ENCODE data around the gene MAP3K4.
"Not testable (repeated sequence)": the region's sequence is repeated elsewhere in the genome, so short reads cannot be mapped to it uniquely, and the experiment has no call there.

Gene MAP3K4

DNA sequence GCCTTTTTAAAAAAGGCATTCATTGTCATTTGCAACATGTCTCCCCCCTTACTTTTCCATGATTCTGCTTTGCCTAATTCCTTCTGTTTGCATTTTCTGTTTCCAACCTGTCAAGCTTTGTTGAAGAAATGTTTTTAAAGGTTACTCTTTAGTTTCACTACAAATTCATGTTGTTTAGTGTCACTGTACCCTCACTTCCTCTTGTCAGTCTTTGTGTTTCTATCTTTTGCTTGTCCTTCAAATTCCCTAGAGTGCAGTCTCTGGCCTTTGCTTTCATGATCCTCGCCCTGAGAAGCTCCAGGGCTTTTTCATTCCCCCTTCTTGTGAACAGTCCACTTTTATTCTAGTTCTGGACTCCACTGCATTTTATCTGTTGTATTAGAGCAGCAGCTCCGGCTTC is 90.6 kb downstream of the MAP3K4 start:
- no peak for DNase-seq (ENCODE audit: low spot score)

DNA sequence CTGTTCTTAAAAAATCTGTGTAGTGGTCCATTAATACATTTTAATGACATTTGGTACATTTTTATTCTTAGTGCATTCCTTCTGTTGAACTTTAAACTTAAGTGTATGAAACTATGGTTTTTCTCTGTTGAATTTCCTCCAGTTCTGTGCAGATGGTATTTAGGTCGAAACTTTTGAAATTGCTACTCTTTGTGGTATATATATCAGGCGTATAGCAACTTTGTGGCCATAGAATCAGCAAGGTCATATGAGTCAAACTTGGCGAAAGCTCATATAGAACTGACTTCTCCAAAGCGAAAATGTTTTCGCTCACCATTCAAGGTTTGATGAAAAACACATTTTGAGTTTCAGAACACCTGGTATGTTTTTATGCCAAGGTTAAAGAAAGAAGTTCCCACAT is 93.7 kb downstream of the MAP3K4 start:
- DNase-seq (ENCODE audit: low spot score): no peak

DNA sequence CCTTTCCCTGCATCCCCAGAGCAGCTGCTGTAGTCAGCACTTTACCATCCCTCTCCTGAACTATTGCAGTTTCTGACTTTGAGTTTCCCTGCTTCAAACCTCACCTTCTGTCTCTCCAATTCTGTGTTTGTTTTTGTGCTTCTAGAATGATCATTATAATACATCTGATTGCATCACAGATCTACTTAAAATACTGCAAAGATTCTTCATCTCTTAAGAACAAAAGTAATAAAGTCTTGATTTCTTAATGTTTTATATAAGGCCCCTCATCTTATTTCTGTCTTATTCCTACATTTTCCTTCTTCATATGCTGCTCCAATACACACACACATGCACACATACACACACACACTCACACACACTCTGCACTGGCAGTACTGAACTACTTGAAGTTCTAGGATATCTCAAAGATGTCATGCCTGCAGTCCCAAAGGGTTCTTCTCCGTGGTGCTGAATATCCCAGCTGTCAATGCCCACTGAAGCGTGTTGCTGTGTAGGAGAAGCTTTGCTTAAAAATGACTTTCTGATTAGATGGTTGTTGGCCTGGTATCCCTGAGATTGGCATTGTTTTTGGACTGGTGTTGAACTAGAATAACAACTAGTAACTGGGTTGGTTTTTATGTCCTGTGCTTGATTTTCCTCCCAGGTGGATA is 97.2 kb downstream of the MAP3K4 start:
- no peak for DNase-seq (ENCODE audit: low spot score)

GRCh38 chr6:161091151-161091550 is 99.6 kb downstream of the MAP3K4 start:
- DNase-seq (ENCODE audit: low spot score): no peak

- DNase-seq (ENCODE audit: low spot score): no peak
Observed at GRCh38 chr6:161091972-161092701, 100.6 kb downstream of the MAP3K4 start.

DNA sequence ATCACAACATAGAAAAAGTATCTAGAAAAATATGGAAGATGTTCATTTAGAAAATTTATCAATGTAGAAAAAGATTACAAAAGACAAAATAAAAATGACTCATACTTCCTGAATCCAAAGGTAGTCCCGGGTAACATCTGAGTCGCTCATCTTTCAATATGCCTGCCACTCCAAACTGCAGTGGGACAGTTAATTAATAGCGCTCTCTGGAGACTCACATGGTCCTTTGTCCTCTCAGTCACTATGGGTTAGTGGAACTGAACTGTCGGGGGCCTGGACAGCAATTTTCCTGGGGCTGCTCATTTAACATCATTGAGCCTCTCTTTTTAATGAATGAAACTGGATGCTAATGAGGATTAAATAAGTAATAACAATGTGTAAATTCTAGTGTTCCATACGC is 103.4 kb downstream of the MAP3K4 start:
- DNase-seq (ENCODE audit: low spot score): no peak

DNA sequence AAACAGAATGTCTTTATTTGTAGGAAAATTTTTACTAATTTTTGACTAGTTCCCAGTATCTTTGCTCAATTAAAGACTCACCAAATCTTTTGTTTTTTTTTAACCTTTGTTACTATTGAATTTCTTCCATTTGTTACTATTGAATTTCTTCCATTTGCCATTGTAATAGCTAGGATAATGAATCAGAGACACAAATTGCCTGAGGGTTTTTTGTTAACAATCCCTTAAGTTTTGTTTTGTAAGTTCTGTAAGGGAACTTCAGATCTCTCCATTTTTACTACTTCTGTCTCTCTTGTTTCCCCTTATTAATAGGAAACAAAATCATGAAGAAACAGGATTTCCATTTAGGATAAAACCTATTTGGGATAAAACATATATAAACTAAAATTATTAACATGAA is 104.3 kb downstream of the MAP3K4 start:
- DNase-seq (ENCODE audit: low spot score): no peak

- no peak for DNase-seq (ENCODE audit: low spot score)
Observed at GRCh38 chr6:161100072-161100471, 108.5 kb downstream of the MAP3K4 start.

DNA sequence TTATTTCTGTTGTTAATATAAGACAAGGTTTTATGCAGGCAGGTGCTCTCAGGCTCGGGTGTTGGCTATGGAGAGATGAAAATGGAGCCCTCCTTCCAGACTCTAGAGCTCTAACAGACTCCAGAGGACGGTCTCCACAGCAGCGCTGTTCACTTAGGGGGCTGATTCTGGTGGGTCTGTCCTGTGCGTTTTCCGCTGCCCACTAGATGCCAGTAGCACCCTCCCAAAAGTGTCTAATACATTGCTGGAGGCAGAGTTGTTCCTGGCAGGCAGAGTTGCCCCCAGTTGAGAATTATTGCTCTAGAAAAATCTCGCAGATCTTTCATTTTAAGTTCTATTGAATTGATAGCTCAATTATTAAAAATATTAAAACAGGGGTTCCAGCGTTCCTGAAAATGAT is 109.9 kb downstream of the MAP3K4 start:
- no peak for DNase-seq (ENCODE audit: low spot score)

DNA sequence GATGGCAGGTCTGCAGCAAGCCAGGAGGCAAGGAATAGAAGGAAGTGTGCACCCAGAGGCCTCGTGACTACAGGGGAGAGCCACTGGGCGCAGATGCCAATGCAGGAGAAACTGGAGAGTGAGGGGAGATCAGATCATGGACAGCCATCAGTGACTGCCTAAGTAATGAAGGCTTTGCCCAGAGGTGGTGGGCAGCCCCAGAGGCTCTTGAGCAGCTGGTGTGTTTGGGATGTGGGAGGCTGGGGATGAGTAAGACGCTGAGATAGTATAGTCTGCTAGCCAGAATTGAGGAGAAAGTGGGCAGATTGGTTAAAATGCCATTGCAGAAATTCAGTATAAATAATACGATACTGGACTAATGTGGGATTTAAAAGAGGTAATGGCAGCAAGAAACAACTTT is 111.9 kb downstream of the MAP3K4 start:
- DNase-seq (ENCODE audit: low spot score): no peak

- DNase-seq (ENCODE audit: low spot score): no peak
Observed at GRCh38 chr6:161104966-161105365, 113.4 kb downstream of the MAP3K4 start.

- DNase-seq (ENCODE audit: low spot score): no peak
Observed at GRCh38 chr6:161105408-161105807, 113.8 kb downstream of the MAP3K4 start.

DNA sequence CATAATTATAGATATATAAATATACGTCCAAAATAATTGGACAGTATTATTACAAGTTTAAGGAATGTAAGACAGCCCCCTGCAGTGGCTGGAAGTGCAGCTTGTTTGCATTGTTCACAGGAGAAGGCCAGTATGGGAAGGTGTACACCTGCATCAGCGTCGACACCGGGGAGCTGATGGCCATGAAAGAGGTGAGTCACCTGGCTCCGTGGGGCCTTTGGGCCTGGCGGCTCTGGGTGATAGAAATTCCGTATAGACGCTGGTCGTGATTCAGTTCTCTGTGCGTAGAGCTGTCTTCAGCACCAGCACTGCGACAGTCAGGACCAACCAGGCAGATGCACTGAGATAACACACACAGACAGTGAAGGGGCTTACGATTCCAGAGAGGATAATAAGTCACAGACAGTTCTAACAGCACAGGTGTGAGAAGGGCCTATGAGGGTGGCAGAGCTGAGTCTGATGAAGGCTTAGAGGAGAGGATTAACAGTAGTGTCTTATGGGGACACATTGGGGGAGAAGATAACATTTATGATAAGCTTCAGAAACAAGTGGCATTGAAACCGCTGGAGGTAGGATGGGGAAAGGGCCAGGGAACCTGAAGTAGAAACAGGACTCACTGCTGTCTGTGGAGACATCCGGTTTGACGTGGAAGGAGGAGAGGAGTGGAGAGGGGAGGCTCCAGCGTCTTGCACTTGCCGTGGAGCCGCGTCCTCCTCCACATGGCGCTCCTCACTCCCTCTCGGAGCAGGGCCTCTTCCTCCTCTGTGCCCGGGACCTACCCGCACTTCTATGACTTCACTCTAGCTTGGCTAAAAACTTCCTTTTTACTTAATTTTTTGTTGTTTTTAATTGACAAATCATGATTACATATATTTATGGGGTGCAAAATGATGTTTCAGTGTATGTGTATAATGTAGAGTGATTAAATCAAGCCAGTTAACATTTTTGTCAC is 116.5 kb downstream of the MAP3K4 start:
- DNase-seq (ENCODE audit: low spot score): no peak

DNA sequence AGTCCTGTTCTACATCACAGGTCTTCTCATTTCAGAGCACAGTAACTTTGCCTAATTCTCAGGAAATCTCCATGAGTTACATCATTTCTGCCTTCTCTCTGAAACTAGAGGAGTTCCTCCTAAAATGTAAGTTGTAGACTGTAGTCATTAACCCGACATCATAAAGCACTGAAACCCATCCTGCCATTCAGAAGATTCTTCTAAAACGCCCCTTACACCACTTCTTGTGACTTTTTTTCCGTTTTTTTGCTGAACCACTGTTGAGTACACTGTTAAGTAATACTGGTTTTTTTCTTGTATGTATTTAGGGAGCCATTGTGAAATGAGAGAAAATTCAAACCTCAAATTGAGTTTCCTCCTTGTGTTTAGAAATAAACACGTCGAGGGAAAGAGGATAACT is 117.3 kb downstream of the MAP3K4 start:
- DNase-seq (ENCODE audit: low spot score): no peak

DNA sequence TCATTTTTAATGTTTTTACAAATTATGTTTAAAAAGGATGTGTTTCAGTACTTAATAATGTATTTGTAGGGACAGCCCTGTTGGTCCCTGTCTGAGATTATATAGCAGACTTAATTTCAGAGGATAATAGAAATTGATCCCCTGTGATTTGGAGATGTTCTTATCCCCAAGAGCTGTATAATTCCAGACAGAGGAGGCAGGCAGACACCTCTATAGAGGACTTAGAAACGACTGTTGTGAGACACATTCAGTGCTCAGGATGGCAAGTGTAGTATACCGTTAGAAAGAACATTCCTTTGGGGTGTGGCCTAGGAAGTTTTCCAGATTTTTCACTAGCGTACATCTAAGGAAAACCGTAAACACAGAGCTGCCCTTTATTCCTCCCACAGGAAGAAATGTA is 117.8 kb downstream of the MAP3K4 start:
- DNase-seq (ENCODE audit: low spot score): no peak

GRCh38 chr6:161110028-161110779 is 118.6 kb downstream of the MAP3K4 start:
- no peak for DNase-seq (ENCODE audit: low spot score)

GRCh38 chr6:161111261-161111660 is 119.7 kb downstream of the MAP3K4 start:
- DNase-seq (ENCODE audit: low spot score): no peak

GRCh38 chr6:161115468-161115867 is 123.9 kb downstream of the MAP3K4 start:
- no peak for DNase-seq (ENCODE audit: low spot score)

- no peak for DNase-seq (ENCODE audit: low spot score)
Observed at GRCh38 chr6:161116554-161116953, 125.0 kb downstream of the MAP3K4 start.

- DNase-seq (ENCODE audit: low spot score): no peak
Observed at GRCh38 chr6:161117308-161117707, 125.7 kb downstream of the MAP3K4 start.

DNA sequence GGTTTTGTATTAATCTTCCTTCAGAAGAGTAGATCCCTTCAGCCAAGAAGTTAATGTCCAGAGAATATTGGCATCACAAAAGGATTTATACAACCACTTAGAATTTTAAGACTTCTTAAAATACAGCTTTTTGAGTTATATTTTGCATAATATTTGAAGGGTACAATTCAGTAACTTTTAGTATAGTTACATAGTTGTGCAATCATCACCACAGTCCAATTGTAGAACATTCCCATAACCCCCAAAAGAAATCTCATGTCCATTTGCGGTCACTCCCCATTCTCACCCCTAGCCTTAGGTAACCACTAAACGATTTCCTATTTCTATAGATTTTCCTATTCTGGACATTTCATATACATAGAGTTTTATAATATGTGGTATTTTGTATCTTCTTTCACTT is 126.4 kb downstream of the MAP3K4 start:
- no peak for DNase-seq (ENCODE audit: low spot score)

DNA sequence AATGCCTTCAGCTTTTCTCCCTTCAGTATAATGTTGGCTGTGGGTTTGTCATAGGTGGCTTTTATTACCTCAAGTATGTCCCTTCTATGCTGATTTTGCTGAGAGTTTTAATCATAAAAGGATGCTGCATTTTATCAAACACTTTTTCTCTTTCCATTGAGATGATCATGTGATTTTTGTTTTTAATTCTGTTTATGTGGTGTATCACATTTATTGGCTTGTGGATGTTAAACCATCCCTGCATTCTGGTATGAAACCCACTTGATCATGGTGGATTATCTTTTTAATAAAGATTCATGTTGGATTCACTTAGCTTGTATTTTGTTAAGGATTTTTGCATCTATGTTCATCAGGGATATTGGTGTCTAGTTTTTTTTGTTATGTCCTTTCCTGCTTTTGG is 131.8 kb downstream of the MAP3K4 start:
- not testable (repeated sequence) for DNase-seq (ENCODE audit: low spot score)

Measured in HuH-7.5 (cell line).